SK-N-MC (cell line): ENCODE measurements around the gene DPM2.

ENCODE experiments used
- EZH2 ChIP-seq: fragments of 200-600 bp; sonication (generic); IDR thresholded peaks from one replicate; pipeline ENCODE4 v1.6.1; 2017; ENCODE audit warnings: antibody characterized with exemption
- POLR2AphosphoS5 ChIP-seq: IDR thresholded peaks from 2 replicates; pipeline ENCODE4 v1.6.1; 2012; ENCODE audit warnings: mild to moderate bottlenecking, low read depth, low read length, borderline replicate concordance

- TF ChIP-seq POLR2AphosphoS5 (no peak), EZH2 (no peak)
These were observed 44.3 kb downstream of the DPM2 start for GRCh38 chr9:127893392-127893791.
